SU-DHL-6 (cell line): ENCODE results near the gene KRT23.

Experiments used
- H2AFZ ChIP-seq: fragments of 200-600 bp; sonication (generic); 2 replicates; pipeline ENCODE4 v1.6.1; 2014; ENCODE audit warnings: low read depth, mild to moderate bottlenecking, moderate library complexity, mixed read lengths, antibody characterized with exemption, low read length; ENCODE audit not compliant: severe bottlenecking
- H3F3A ChIP-seq: fragments of 200-600 bp; shearing (Covaris generic); 2 replicates; pipeline ENCODE4 v1.6.0; 2016; ENCODE audit warnings: antibody characterized with exemption, mild to moderate bottlenecking; ENCODE audit not compliant: insufficient read depth
- H3K27ac ChIP-seq: fragments of 200-600 bp; sonication (generic); 2 replicates; pipeline ENCODE4 v1.5.1; 2016; ENCODE audit warnings: low read depth, mild to moderate bottlenecking, low read length, moderate library complexity, mixed read lengths
- H3K27me3 ChIP-seq: fragments of 200-600 bp; sonication (generic), shearing (Covaris generic); 2 replicates; pipeline ENCODE4 v1.6.0; 2014; ENCODE audit warnings: mild to moderate bottlenecking, low read length
- H3K36me3 ChIP-seq: fragments of 200-600 bp; sonication (generic); 2 replicates; pipeline ENCODE4 v1.6.1; 2014; ENCODE audit warnings: mild to moderate bottlenecking, low read length, mixed read lengths
- H3K4me2 ChIP-seq: fragments of 300-600, 200-600 bp; shearing (Covaris generic), sonication (generic); 2 replicates; pipeline ENCODE4 v1.6.0; 2014; ENCODE audit warnings: low read length, low read depth, mild to moderate bottlenecking; ENCODE audit not compliant: poor library complexity, severe bottlenecking
- H3K4me3 ChIP-seq: fragments of 200-600 bp; sonication (generic); 2 replicates; pipeline ENCODE4 v1.5.1; 2014; ENCODE audit warnings: antibody characterized with exemption, low read length, mild to moderate bottlenecking, mixed read lengths; ENCODE audit not compliant: insufficient read depth, poor library complexity, severe bottlenecking
- H3K79me2 ChIP-seq: fragments of 200-600 bp; sonication (generic); 2 replicates; pipeline ENCODE4 v1.6.1; 2014; ENCODE audit warnings: mild to moderate bottlenecking, low read length, moderate library complexity; ENCODE audit not compliant: insufficient read depth
- H3K9ac ChIP-seq: fragments of 200-600 bp; sonication (generic); 2 replicates; pipeline ENCODE4 v1.7.0; 2014; ENCODE audit warnings: mild to moderate bottlenecking, low read length
- H3K9me2 ChIP-seq: fragments of 200-600 bp; sonication (generic); replicated peaks from 2 replicates; pipeline ENCODE4 v1.6.1; 2014; ENCODE audit warnings: low read length; ENCODE audit not compliant: insufficient read depth
- H3K9me3 ChIP-seq: fragments of 200-600 bp; sonication (generic); 2 replicates; pipeline ENCODE4 v1.6.1; 2014; ENCODE audit warnings: low read length, mixed read lengths; ENCODE audit not compliant: insufficient read depth
- H4K20me1 ChIP-seq: fragments of 200-600 bp; sonication (generic); 2 replicates; pipeline ENCODE4 v1.6.1; 2014; ENCODE audit warnings: low read depth, mild to moderate bottlenecking, antibody characterized with exemption, low read length, moderate library complexity, mixed read lengths
- CTCF ChIP-seq: fragments of 200-600 bp; sonication (generic); IDR thresholded peaks from one replicate; pipeline ENCODE4 v1.5.1; 2017; ENCODE audit warnings: antibody characterized with exemption, mild to moderate bottlenecking, low read length, moderate library complexity; ENCODE audit not compliant: insufficient read depth, poor library complexity, severe bottlenecking
- EZH2phosphoT487 ChIP-seq: fragments of 200-600 bp; sonication (generic), shearing (Covaris generic); conservative IDR thresholded peaks from 2 replicates; pipeline ENCODE4 v1.6.1; 2018; ENCODE audit warnings: mild to moderate bottlenecking, antibody characterized with exemption, low read length, moderate library complexity, mixed read lengths

Gene KRT23

DNA sequence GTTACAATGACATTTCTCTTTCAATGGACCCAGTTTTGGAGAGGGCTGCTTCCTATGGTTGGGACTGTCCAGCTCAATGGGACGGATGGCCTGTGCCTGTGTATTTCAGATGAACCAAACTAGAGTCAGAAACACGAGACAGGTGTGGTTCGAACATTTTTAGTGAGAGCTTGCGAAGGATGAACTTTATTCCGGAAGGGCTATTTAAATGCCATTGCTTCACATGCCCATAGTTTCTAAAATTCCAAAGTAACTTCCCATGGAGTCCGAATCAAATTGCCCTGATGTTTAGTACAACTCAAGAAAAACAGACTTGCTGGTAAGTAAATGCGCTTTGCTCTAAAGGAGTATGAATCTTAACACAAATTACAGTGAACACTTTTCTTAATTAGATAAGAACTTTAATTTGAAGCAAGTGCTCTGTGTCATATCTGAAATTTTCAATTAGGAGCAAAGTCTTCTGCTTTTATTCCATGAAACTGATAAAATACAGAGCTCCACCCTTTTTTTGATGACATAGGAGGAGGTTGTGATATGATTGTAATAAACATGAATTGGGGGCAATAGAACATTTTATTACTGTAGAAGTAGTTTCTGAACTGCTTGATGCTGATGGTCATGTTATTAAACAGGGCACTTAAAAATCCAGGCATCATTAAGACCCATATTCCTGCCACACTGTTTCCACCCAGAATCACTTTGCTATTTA, 53.7 kb downstream of the KRT23 start:
- H3K9me3 ChIP-seq = no peaks in the 10 kb centered on the region
- no peak overlapping the region for H2AFZ ChIP-seq
- no peaks in the 10 kb centered on the region for H3K27me3 ChIP-seq
- H3K36me3 ChIP-seq = no peaks in the 10 kb centered on the region
- no peaks in the 10 kb centered on the region for H3K9me2 ChIP-seq
- no peaks in the 10 kb centered on the region for H3F3A ChIP-seq
- no peaks in the 10 kb centered on the region for H3K79me2 ChIP-seq
- H3K27ac ChIP-seq = no peak overlapping the region
- H3K4me2 ChIP-seq = no peak overlapping the region
- no peak overlapping the region for H3K9ac ChIP-seq
- H3K4me3 ChIP-seq = no peak overlapping the region
- no peak for TF ChIP-seq CTCF
- H4K20me1 ChIP-seq = no peaks in the 10 kb centered on the region

GRCh38 chr17:40883031-40883430, 54.4 kb downstream of the KRT23 start:
- Histone ChIP-seq H3K9ac (no peak overlapping the region), H3K27me3 (no peaks in the 10 kb centered on the region), H3F3A (no peaks in the 10 kb centered on the region), H3K9me2 (no peaks in the 10 kb centered on the region), H3K27ac (no peak overlapping the region), H3K36me3 (no peaks in the 10 kb centered on the region), H3K9me3 (no peaks in the 10 kb centered on the region), H4K20me1 (no peaks in the 10 kb centered on the region), H3K79me2 (no peaks in the 10 kb centered on the region), H2AFZ (no peak overlapping the region), H3K4me2 (no peak overlapping the region), H3K4me3 (no peak overlapping the region)
- TF ChIP-seq EZH2phosphoT487 (no peak), CTCF (no peak)

GRCh38 chr17:40879026-40879425, 58.4 kb downstream of the KRT23 start:
- Histone ChIP-seq H3K36me3 (no peaks in the 10 kb centered on the region), H3F3A (no peaks in the 10 kb centered on the region), H3K4me3 (no peak overlapping the region), H3K9ac (no peak overlapping the region), H4K20me1 (no peaks in the 10 kb centered on the region), H3K27me3 (no peaks in the 10 kb centered on the region), H3K27ac (no peak overlapping the region), H3K9me3 (no peaks in the 10 kb centered on the region), H3K79me2 (no peaks in the 10 kb centered on the region), H3K4me2 (no peak overlapping the region), H3K9me2 (no peaks in the 10 kb centered on the region), H2AFZ (no peak overlapping the region)
- no peak for TF ChIP-seq EZH2phosphoT487
- no peak for TF ChIP-seq CTCF
